Measurements from ENCODE around the gene GPR18. TPM values are rescaled to one million over a fixed set of nuclear protein-coding genes. Genes with fewer than 3 reads are reported as not detected.

Gene GPR18
- total RNA-seq, 1 donor from 2014 or later, result not detected

DNA sequence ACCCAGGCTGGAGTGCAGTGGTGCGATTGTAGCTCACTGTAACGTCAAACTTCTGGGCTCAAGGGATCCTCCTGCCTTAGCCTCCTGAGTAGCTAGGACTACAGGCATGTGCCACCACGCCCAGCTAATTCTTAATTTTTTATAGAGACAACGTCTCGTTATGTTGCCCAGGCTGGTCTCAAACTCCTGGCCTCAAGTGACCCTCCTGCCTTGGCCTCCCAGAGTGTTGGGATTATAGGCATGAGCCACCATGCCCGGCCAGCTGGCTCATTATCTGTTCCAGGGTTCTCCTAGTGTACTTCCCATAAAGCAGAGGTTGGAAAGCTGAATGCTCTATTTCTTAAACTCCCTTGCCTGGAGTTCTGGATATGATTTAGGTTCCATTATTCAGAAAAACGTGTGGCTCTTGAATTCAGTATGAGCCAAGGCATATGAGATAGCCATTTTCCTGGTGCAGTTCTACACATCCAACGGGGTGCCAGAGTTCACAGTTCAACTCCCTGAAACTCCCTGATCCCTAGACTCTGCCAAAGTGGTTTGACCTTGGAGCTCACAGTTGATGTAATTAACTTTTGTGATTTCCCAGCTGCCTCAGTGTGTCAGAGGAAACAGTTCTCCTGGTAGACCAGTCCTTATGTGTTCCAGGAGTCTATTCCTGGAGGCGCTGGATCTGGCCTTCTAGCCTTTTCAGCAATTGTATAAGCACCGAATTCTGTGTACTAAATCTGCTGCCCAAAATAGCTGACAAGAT lies 27.4 kb upstream of the GPR18 start:
- DNase-seq (ENCODE audit: low spot score), result no peak
- peaks cover 77% of the 10 kb centered on the region for H3K4me1 Mint-ChIP-seq (ENCODE audit: low read depth)
- H3K36me3 Mint-ChIP-seq (ENCODE audit: low read depth), result peaks cover 1% of the 10 kb centered on the region
- H3K27ac Mint-ChIP-seq (ENCODE audit: unreplicated experiment), result peak overlapping the region; percentile 17
- no peak overlapping the region for H3K4me3 Mint-ChIP-seq (ENCODE audit: unreplicated experiment)
- H3K9me3 Mint-ChIP-seq (ENCODE audit: low read depth), result no peaks in the 10 kb centered on the region
- H3K27me3 Mint-ChIP-seq (ENCODE audit: low read depth), result no peaks in the 10 kb centered on the region
- no peak for TF ChIP-seq CTCF (IDR thresholded peaks at IDR 0.05)

DNA sequence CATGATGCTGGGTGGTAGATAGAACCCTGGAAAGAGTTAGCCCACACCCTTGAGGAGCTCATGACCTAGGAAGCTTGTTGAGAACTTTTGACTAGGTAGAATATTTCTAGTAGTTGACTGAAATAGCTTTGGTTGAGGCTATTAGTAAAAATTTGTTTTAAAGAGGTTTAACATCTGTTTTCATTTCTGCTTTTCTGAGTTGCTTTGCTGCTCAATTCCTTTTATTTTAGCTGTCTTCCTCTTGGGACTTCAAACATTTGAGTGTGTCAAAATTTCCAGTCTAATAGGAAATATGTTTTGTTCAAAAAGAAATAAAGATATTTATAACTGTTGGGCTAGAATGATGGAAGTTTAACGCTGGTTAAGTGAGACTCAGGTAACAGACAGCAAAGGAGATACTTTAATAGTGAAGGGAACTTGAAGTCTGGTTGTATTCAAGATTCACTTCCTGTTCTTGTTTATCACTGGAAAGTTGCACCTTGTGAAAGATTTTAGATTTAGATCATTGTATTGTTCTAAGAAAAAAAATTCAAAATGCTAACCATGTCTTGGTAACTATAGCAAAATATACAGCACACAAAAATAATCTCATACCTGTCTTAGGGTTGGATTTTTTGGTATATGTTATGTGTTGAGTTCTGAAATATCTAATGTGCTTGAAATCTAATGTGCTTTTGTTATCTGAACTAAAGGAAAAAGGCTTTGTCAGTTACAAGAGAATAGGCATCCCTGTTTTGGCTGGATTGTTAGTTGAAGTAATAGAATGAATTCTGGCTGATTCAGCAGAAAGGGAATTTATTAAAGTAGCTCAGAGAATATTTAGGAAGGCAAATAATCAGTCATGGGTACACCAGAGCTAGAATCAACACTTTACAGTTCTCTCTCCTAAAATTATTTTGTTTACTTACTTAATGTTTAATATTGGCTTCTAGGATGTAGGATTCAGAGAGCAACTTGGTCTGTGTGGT lies 24.4 kb upstream of the GPR18 start:
- Mint-ChIP-seq H3K4me3 (ENCODE audit: unreplicated experiment) (no peak overlapping the region), H3K36me3 (ENCODE audit: low read depth) (peaks cover 7% of the 10 kb centered on the region), H3K4me1 (ENCODE audit: low read depth) (peaks cover 62% of the 10 kb centered on the region), H3K27me3 (ENCODE audit: low read depth) (no peaks in the 10 kb centered on the region), H3K27ac (ENCODE audit: unreplicated experiment) (peak overlapping the region; percentile 81), H3K9me3 (ENCODE audit: low read depth) (no peaks in the 10 kb centered on the region)
- TF ChIP-seq CTCF (IDR thresholded peaks at IDR 0.05), result no peak
- no peak for DNase-seq (ENCODE audit: low spot score)

DNA sequence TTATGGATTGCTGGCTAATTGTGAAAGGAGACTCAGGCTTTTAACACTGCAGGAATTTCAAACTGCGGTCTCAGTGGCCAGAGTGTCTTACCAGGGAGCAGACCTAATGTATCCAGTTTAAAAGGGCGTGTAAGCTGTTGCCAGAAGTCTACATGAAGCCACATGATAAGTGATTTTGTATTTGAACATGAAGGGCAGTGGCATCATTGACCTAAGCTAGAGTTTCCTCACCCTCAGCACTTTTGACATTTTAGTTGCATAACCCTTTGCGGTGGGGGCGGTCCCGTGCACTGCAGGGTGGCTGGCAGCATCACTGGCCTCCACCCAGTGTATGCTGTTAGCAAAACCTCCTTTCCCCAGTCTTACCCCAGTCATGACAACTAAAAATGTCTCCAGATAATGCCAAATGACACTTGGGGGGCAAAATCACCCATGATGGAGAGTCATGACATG lies 23.7 kb upstream of the GPR18 start:
- no peak for DNase-seq (ENCODE audit: low spot score)
- Mint-ChIP-seq H3K27me3 (ENCODE audit: low read depth) (no peaks in the 10 kb centered on the region), H3K4me3 (ENCODE audit: unreplicated experiment) (no peak overlapping the region), H3K27ac (ENCODE audit: unreplicated experiment) (peak overlapping the region; percentile 81), H3K9me3 (ENCODE audit: low read depth) (no peaks in the 10 kb centered on the region), H3K4me1 (ENCODE audit: low read depth) (peaks cover 56% of the 10 kb centered on the region), H3K36me3 (ENCODE audit: low read depth) (peaks cover 7% of the 10 kb centered on the region)
- TF ChIP-seq CTCF (IDR thresholded peaks at IDR 0.05), result no peak

DNA sequence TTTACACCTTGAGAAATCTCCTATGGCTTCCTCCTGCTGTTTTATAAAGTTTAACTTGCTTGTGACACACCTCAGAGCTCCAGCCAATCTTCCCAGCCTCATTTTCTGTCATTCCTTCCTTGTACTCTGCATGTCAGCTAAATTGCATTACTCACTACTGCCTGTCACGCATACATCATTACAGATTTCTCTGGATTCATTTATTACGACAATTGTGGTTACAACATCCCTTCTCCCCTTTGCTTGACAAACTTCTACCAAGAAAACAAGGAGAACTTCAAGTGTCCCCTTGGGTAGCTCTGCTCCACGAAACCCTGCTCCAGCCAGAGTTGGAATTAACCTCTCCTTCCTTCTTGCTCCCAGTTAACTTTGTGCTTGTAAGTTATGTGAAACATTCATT lies 22.0 kb upstream of the GPR18 start:
- no peak for TF ChIP-seq CTCF (IDR thresholded peaks at IDR 0.05)
- no peaks in the 10 kb centered on the region for H3K9me3 Mint-ChIP-seq (ENCODE audit: low read depth)
- no peak for DNase-seq (ENCODE audit: low spot score)
- H3K27me3 Mint-ChIP-seq (ENCODE audit: low read depth), result no peaks in the 10 kb centered on the region
- H3K36me3 Mint-ChIP-seq (ENCODE audit: low read depth), result peaks cover 7% of the 10 kb centered on the region
- H3K4me1 Mint-ChIP-seq (ENCODE audit: low read depth), result peaks cover 42% of the 10 kb centered on the region
- no peak overlapping the region for H3K4me3 Mint-ChIP-seq (ENCODE audit: unreplicated experiment)
- H3K27ac Mint-ChIP-seq (ENCODE audit: unreplicated experiment), result no peak overlapping the region

- Mint-ChIP-seq H3K4me3 (ENCODE audit: unreplicated experiment) (no peak overlapping the region), H3K9me3 (ENCODE audit: low read depth) (no peaks in the 10 kb centered on the region), H3K36me3 (ENCODE audit: low read depth) (peaks cover 7% of the 10 kb centered on the region), H3K27ac (ENCODE audit: unreplicated experiment) (no peak overlapping the region), H3K4me1 (ENCODE audit: low read depth) (peaks cover 42% of the 10 kb centered on the region), H3K27me3 (ENCODE audit: low read depth) (no peaks in the 10 kb centered on the region)
- TF ChIP-seq CTCF (IDR thresholded peaks at IDR 0.05), result no peak
- no peak for DNase-seq (ENCODE audit: low spot score)
Measured at GRCh38 chr13:99279637-99280036, 21.5 kb upstream of the GPR18 start.
